Retinal pigment epithelial cell (primary cell): Measurements from ENCODE around the gene CFAP97D2.
"Not testable (repeated sequence)": the region's sequence is repeated elsewhere in the genome, so short reads cannot be mapped to it uniquely, and the experiment has no call there.

Source experiments
- DNase-seq: peaks from one replicate; pipeline ENCODE4 v3.0.0-alpha.2; 2010; ENCODE audit warnings: low read depth
- H3K4me3 ChIP-seq: 2 replicates; pipeline ENCODE4 v1.5.1; 2011; ENCODE audit warnings: mild to moderate bottlenecking, low read length, control low read depth, moderate library complexity
- CTCF ChIP-seq: conservative IDR thresholded peaks from 2 replicates; pipeline ENCODE4 v1.5.1; 2011; ENCODE audit warnings: low read depth, low read length, control low read depth, inconsistent platforms

Gene CFAP97D2

DNA sequence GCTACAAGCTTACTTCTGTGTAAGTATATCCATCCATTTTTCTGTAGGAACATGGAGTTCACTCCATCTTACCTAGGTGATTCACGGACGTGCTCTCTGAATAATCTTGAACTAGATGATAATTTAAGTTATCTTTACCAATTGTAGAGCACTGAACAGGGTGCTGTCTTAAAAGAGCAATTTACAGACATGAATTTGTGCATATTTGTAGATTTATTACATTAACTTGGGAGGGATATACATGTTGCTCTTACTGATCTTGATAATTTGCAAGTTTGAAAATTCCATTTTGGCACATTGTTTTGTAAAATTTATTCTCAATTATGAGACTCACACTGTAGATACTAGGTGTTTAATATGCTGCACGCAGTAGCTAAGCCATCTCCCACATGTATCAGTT, 64.9 kb downstream of the CFAP97D2 start:
- no peak for DNase-seq
- no peak overlapping the region for H3K4me3 ChIP-seq

DNA sequence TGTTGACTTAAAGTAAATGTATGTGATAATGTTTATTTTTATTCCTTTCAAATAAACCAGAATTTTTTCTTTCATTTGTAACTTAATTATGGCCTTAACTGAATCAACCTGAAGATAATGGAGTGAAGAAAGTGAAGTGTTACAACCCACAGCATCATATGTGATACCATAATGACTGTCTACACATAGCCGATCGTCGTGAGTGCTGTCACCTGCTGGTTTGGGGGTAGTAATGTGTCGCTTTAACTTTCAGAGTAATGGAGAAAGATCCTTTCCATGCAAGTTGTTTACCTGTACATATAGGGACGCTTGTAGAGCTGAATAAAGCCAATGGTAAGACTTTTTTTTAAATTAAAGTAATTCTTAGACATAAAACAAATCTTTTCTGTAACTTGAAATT, 65.6 kb downstream of the CFAP97D2 start:
- no peak overlapping the region for H3K4me3 ChIP-seq
- no peak for TF ChIP-seq CTCF
- DNase-seq, result no peak

More for the DNA sequence above, 64.9 kb downstream of the CFAP97D2 start:
- no peak for TF ChIP-seq CTCF

DNA sequence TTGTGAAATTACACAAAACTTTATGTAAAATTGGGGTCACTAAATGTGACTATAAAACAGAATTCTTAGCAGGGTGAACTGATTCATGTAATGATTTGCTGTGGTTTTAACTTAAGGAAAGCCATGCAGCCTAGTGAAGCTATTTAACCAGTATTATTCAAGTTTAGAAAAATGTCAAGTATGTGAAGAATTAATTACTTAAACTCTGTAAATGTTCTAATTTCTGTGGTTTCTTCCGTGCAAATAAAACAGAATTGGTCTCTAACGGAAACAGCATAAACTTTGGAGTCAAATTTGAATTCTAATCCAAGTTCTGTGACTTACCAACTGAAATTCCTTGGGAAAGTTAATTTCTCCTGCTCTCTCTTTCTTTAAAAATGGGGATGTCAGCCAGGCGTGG, 69.0 kb downstream of the CFAP97D2 start:
- no peak for DNase-seq
- H3K4me3 ChIP-seq, result no peak overlapping the region
- no peak for TF ChIP-seq CTCF

GRCh38 chr13:114249077-114249476, 70.0 kb downstream of the CFAP97D2 start:
- no peak overlapping the region for H3K4me3 ChIP-seq
- no peak for TF ChIP-seq CTCF
- no peak for DNase-seq

GRCh38 chr13:114251639-114252440, 72.8 kb downstream of the CFAP97D2 start:
- H3K4me3 ChIP-seq, DNase-seq: not testable (repeated sequence)

- DNase-seq, result no peak
- no peak for TF ChIP-seq CTCF
- H3K4me3 ChIP-seq, result no peak overlapping the region
These were observed 77.5 kb downstream of the CFAP97D2 start for GRCh38 chr13:114256547-114256946.

DNA sequence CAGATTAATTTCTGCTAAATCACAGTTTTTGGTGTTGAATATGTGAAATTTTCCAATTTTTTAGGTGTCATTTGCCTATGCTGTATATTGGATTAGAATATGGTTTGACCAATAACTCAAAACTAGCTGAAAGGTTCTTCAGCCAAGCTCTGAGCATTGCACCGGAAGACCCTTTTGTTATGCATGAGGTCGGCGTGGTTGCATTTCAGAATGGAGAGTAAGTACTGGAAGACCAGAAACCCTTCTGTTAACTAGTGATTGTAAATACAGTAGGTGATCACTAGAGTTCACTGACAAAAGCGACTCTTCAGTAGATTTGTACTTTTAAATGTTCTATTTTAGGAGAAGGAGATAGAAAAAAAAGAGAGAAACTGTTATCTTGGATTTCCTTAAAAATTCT, 78.0 kb downstream of the CFAP97D2 start:
- H3K4me3 ChIP-seq, result no peak overlapping the region
- no peak for DNase-seq
- TF ChIP-seq CTCF, result no peak

- H3K4me3 ChIP-seq, result no peak overlapping the region
- DNase-seq, result no peak
- no peak for TF ChIP-seq CTCF
These were observed 79.5 kb downstream of the CFAP97D2 start for GRCh38 chr13:114258589-114258988.
